GM13977 (cell line): ENCODE data around the gene GSG1L.

Experiments used
- DNase-seq: peaks from one replicate; pipeline ENCODE4 v3.0.0; 2012; ENCODE audit warnings: low spot score
- CTCF ChIP-seq: IDR thresholded peaks from 2 replicates; pipeline ENCODE4 v1.5.1; 2012; ENCODE audit warnings: mild to moderate bottlenecking, control low read depth; ENCODE audit not compliant: insufficient read depth; ENCODE audit errors: extremely low read depth, missing control alignments
- in situ Hi-C: fragments of 300-500 bp; cut with MboI; formaldehyde crosslinking; loops from one replicate; pipeline ENCODE4 v1.12.0; 2022; ENCODE audit warnings: low sequenced_read_pairs, low pct_unique_long_range_greater_than_20kb, mixed read lengths, inconsistent platforms; ENCODE audit not compliant: unreplicated experiment

The GSG1L gene

GRCh38 chr16:28042811-28043210, 20.7 kb downstream of the GSG1L start:
- DNase-seq = no peak
- TF ChIP-seq CTCF = no peak
- in situ Hi-C loops = no loop called here

- no peak for DNase-seq
- TF ChIP-seq CTCF = no peak
- in situ Hi-C loops = no loop called here
These were observed 21.9 kb downstream of the GSG1L start for GRCh38 chr16:28041615-28042014.

- in situ Hi-C loops = no loop called here
- TF ChIP-seq CTCF = no peak
- DNase-seq = no peak
These were observed 23.5 kb downstream of the GSG1L start for GRCh38 chr16:28040039-28040438.

- DNase-seq = no peak
- in situ Hi-C loops = no loop called here
- no peak for TF ChIP-seq CTCF
These were observed 24.0 kb downstream of the GSG1L start for GRCh38 chr16:28039493-28039892.

- in situ Hi-C loops = no loop called here
- TF ChIP-seq CTCF = no peak
- no peak for DNase-seq
These were observed 25.1 kb downstream of the GSG1L start for GRCh38 chr16:28038409-28038808.

GRCh38 chr16:28035866-28036393, 27.6 kb downstream of the GSG1L start:
- DNase-seq = no peak
- no peak for TF ChIP-seq CTCF
- in situ Hi-C loops = no loop called here

- DNase-seq = no peak
- in situ Hi-C loops = no loop called here
- no peak for TF ChIP-seq CTCF
These were observed 29.6 kb downstream of the GSG1L start for GRCh38 chr16:28033870-28034269.
